ENCODE measurements around the gene GTF2H1.
"Not testable (repeated sequence)": the region's sequence is repeated elsewhere in the genome, so short reads cannot be mapped to it uniquely, and the experiment has no call there.

Gene GTF2H1

DNA sequence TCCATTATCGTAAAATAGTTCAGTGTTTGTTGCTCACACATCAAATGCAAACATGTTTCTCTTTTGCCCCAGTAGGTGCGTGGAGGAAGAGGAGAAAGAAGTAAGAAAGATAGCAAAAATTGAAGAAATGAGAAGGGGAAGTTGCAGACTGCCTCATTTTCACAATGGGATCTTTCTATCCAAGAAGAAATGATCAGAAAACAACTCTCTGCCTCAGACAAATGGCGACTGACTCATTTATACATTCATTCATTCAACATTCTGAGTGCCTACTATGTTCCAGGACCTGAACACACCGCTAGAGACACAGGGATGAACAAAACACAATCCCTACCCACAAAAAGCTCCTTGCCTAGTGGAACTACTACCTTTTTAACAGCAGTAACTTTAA, 794 bp upstream of the GTF2H1 start:
- no peaks in the 10 kb centered on the region for H3K9me3 ChIP-seq (ENCODE audit: insufficient read depth, low read depth, low read length)
- H3K36me3 ChIP-seq (ENCODE audit: insufficient read depth, low read depth, low read length) = peaks cover 14% of the 10 kb centered on the region
- H3K27ac ChIP-seq (ENCODE audit: low read length) = peak overlapping the region; percentile 99
- H3K9ac ChIP-seq (ENCODE audit: low read depth, low read length) = peak overlapping the region; percentile 89
- H3K4me1 ChIP-seq (ENCODE audit: insufficient read depth, low read length) = peaks cover 5% of the 10 kb centered on the region
- H3K27me3 ChIP-seq (ENCODE audit: insufficient read depth, low read length) = no peaks in the 10 kb centered on the region
- H3K4me3 ChIP-seq (ENCODE audit: low read length) = peak overlapping the region; percentile 85

DNA sequence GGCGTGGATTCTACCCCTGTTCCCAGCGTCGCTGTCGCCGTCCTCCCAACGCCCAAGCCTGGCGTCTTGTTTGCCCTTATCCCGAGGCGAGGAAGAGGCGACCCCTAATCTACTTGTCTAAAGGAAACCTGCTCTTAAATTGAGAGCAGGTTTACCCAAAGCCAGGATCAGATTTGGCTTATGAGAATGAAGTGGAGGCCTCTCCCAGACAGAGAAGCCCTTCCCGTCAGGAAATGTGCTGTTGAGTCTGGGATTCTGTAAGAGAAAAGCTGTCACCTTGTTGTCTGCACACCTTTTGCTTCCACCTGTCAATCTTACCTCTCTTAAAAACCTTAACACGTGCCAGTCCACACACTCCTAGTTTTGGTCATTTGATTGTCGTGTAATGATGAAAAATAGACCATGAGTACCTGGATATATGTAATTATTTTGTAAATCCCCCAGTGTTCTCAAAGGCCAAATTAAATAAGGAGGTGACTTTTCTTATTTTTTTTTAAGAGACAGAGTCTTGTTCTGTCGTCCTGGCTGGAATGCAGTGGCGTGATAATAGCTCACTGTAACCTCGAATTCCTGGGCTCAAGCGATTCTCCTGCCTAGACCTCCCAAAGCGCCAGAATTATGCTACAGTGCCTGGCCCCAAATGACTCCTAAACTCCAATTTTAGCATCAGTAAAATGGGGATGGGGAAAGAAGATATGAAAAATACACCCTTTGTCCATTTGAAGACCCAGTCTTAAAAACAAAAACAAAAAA, 627 bp downstream of the GTF2H1 start:
- Histone ChIP-seq H3K9me3 (ENCODE audit: insufficient read depth, low read depth, low read length) (no peaks in the 10 kb centered on the region), H3K27ac (ENCODE audit: low read length) (no peak overlapping the region), H3K9ac (ENCODE audit: low read depth, low read length) (peak overlapping the region; percentile 89), H3K4me1 (ENCODE audit: insufficient read depth, low read length) (peaks cover 5% of the 10 kb centered on the region), H3K4me3 (ENCODE audit: low read length) (peak overlapping the region; percentile 85), H3K27me3 (ENCODE audit: insufficient read depth, low read length) (no peaks in the 10 kb centered on the region), H3K36me3 (ENCODE audit: insufficient read depth, low read depth, low read length) (peaks cover 25% of the 10 kb centered on the region)

DNA sequence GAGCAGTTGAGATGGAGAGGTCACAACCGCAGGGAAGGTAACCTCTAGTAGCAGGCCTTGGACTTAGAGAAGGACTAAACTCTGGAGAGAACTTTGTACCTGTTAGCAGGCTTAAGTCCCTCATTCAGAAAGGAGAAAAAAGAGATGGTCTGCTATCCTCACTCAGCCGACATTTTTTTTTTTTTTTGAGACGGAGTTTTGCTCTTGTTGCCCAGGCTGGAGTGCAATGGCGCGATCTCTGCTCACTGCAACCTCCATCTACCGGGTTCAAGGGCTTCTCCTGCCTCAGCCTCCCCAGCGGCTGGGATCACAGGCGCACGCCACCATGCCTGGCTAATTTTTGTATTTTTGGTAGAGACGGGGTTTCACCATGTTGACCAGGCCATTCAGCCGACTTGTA, 1.5 kb downstream of the GTF2H1 start:
- peaks cover 26% of the 10 kb centered on the region for H3K36me3 ChIP-seq (ENCODE audit: insufficient read depth, low read depth, low read length)
- not testable (repeated sequence) for H3K4me1 ChIP-seq (ENCODE audit: insufficient read depth, low read length); H3K27ac ChIP-seq (ENCODE audit: low read length); H3K27me3 ChIP-seq (ENCODE audit: insufficient read depth, low read length); H3K9me3 ChIP-seq (ENCODE audit: insufficient read depth, low read depth, low read length)
- H3K4me3 ChIP-seq (ENCODE audit: low read length) = peak overlapping the region; percentile 85; the same call in 1 of the 2 replicates
- H3K9ac ChIP-seq (ENCODE audit: low read depth, low read length) = peak overlapping the region; percentile 89

DNA sequence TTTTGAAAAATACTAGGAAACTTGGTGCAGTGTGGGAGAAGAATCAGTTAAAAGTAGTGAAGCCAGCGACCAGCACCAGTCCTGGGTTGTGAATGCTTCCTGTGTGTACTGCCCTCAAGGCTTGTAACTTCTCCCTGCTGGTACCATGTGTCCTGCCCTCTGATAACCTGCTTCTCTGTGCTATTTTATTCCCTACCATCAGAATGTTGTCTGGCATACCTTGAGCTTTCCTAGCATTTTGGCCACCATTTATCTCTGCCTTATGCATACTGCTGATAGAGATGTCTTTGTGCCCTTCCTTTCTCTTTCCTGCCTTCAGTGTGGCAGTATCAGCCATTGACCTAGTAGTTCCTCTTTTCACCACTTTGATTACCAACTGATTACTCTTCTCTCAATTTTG, 2.0 kb downstream of the GTF2H1 start:
- Histone ChIP-seq H3K9ac (ENCODE audit: low read depth, low read length) (no peak overlapping the region; the same call in 1 of the 2 replicates), H3K27ac (ENCODE audit: low read length) (no peak overlapping the region), H3K4me1 (ENCODE audit: insufficient read depth, low read length) (peaks cover 5% of the 10 kb centered on the region), H3K4me3 (ENCODE audit: low read length) (no peak overlapping the region), H3K9me3 (ENCODE audit: insufficient read depth, low read depth, low read length) (no peaks in the 10 kb centered on the region), H3K27me3 (ENCODE audit: insufficient read depth, low read length) (no peaks in the 10 kb centered on the region), H3K36me3 (ENCODE audit: insufficient read depth, low read depth, low read length) (peaks cover 31% of the 10 kb centered on the region)

DNA sequence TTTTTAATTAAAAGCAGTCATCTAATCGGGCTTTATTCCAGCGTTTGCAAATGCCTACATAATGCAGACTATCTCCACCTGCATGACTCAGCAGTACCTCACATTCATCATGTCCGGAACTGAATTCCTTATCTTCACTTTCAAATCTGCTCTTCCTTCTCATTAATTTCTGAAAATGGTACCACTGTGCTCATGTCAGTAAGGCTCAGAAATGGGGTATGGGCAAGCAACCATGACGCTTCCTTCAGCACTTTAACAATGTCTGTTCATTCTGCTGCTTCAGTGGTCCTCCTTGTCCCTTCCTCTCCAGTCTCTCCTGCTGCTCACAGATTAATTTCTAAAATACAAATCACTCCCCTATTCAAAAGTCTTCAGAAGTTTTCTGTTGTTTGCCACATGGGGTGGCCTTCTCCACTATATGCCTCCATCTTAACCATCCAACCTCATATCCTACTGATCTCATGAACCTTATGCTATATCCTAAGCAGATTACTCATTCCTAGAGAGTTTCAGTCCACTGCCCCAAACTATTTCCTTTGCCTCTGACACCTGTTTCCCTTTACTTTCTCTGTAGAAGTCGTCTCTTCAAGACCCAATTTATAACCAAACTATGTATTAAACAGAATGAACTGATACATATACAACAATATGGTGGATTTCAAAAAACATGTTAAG, 7.0 kb downstream of the GTF2H1 start:
- Histone ChIP-seq H3K36me3 (ENCODE audit: insufficient read depth, low read depth, low read length) (peaks cover 57% of the 10 kb centered on the region), H3K4me3 (ENCODE audit: low read length) (no peak overlapping the region), H3K27ac (ENCODE audit: low read length) (no peak overlapping the region), H3K9ac (ENCODE audit: low read depth, low read length) (no peak overlapping the region), H3K27me3 (ENCODE audit: insufficient read depth, low read length) (no peaks in the 10 kb centered on the region), H3K9me3 (ENCODE audit: insufficient read depth, low read depth, low read length) (no peaks in the 10 kb centered on the region), H3K4me1 (ENCODE audit: insufficient read depth, low read length) (0 out of 2 replicates have a peak, but pooled peaks cover 5% of the 10 kb centered on the region)

DNA sequence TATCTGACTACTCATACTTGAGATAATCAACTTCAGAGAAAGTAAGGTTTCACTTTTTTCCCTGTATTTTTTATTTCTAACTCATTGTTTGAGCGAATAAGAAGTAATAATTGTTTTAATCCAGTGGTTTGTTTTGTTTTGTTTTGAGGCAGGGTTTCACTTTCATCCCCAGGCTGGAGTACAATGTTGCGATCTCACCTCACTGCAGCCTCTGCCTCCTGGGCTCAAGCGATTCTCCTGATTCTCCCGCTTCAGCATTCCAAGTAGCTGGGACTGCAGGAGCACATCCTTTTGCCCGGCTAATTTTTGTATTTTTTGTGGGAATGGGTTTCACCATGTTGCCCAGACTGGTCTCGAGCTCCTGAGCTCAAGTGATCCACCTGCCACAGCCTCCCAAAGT, 8.6 kb downstream of the GTF2H1 start:
- 0 out of 2 replicates have a peak, but pooled peaks cover 5% of the 10 kb centered on the region for H3K4me1 ChIP-seq (ENCODE audit: insufficient read depth, low read length)
- no peak overlapping the region for H3K9ac ChIP-seq (ENCODE audit: low read depth, low read length)
- peaks cover 64% of the 10 kb centered on the region for H3K36me3 ChIP-seq (ENCODE audit: insufficient read depth, low read depth, low read length)
- H3K27ac ChIP-seq (ENCODE audit: low read length) = no peak overlapping the region
- no peaks in the 10 kb centered on the region for H3K9me3 ChIP-seq (ENCODE audit: insufficient read depth, low read depth, low read length)
- H3K27me3 ChIP-seq (ENCODE audit: insufficient read depth, low read length) = no peaks in the 10 kb centered on the region
- no peak overlapping the region for H3K4me3 ChIP-seq (ENCODE audit: low read length)

DNA sequence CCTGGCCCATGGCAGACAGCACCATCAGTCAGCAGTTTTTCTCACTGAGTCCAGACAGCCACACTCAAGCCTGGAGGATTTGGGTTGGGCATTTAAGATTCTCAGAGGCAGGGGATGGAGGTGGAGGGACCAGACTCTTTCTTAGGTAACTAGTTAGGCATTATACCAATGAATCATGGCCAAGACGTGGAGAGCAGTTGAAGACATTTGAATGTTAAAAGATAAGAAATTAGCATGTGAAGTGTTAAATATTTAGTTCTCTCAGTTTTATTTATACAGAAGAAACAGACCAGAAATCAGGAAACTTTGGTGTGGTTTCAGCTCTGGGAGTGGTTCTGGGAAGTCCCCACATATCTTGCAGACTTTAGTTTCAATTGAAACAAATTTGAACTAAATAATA, 9.9 kb downstream of the GTF2H1 start:
- no peaks in the 10 kb centered on the region for H3K9me3 ChIP-seq (ENCODE audit: insufficient read depth, low read depth, low read length)
- 0 out of 2 replicates have a peak, but pooled peaks cover 5% of the 10 kb centered on the region for H3K4me1 ChIP-seq (ENCODE audit: insufficient read depth, low read length)
- peak overlapping the region; percentile 46; the same call in 1 of the 2 replicates for H3K9ac ChIP-seq (ENCODE audit: low read depth, low read length)
- no peaks in the 10 kb centered on the region for H3K27me3 ChIP-seq (ENCODE audit: insufficient read depth, low read length)
- H3K36me3 ChIP-seq (ENCODE audit: insufficient read depth, low read depth, low read length) = peaks cover 65% of the 10 kb centered on the region
- no peak overlapping the region for H3K27ac ChIP-seq (ENCODE audit: low read length)
- H3K4me3 ChIP-seq (ENCODE audit: low read length) = no peak overlapping the region

DNA sequence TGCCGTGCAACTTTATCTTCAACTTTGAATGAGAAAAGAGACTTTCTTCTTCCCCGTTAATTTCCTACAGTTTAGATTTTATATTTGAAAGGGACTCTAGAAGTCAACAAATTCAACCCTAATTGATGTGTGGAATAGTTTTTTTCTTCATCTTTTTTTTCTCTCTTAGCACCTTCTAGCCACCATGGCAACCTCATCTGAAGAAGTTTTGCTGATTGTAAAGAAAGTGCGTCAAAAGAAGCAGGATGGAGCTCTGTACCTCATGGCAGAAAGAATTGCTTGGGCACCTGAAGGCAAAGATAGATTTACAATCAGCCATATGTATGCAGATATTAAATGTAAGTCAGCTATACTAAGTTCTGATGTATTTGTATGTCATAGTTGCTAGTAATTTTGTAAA, 10.5 kb downstream of the GTF2H1 start:
- Histone ChIP-seq H3K27ac (ENCODE audit: low read length) (no peak overlapping the region), H3K9me3 (ENCODE audit: insufficient read depth, low read depth, low read length) (no peaks in the 10 kb centered on the region), H3K36me3 (ENCODE audit: insufficient read depth, low read depth, low read length) (peaks cover 68% of the 10 kb centered on the region), H3K9ac (ENCODE audit: low read depth, low read length) (no peak overlapping the region), H3K4me3 (ENCODE audit: low read length) (no peak overlapping the region), H3K4me1 (ENCODE audit: insufficient read depth, low read length) (0 out of 2 replicates have a peak, but pooled peaks cover 5% of the 10 kb centered on the region), H3K27me3 (ENCODE audit: insufficient read depth, low read length) (no peaks in the 10 kb centered on the region)

DNA sequence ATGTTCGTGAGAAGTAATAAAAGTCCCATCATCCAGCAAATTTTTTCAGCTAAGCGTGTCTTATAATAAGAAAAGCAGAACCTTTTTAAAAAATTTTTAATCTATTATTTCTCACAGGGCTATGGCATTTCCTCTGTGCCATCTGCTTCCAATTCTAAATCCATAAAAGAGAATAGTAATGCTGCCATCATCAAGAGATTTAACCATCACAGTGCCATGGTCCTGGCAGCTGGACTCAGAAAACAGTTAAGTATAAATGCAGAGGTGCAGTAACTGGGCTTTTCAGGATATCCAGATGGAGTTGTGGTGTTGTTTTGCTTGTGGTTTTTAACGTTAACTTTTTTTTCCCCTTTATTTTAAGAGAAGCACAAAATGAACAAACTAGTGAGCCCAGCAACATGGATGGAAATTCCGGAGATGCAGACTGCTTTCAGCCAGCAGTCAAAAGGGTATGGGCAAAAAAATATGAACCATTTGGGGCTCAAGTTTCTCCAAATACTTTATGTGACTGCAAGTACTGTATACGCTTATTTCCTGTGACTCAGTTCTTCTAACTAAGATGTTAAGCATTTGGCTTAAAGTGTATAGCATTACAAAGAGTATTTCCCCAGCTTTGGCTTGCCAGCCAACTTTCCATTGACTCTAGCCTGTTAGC, 25.2 kb downstream of the GTF2H1 start:
- no peaks in the 10 kb centered on the region for H3K4me1 ChIP-seq (ENCODE audit: insufficient read depth, low read length)
- no peak overlapping the region for H3K9ac ChIP-seq (ENCODE audit: low read depth, low read length)
- no peak overlapping the region for H3K4me3 ChIP-seq (ENCODE audit: low read length)
- peaks cover 74% of the 10 kb centered on the region for H3K36me3 ChIP-seq (ENCODE audit: insufficient read depth, low read depth, low read length)
- H3K27ac ChIP-seq (ENCODE audit: low read length) = no peak overlapping the region
- H3K9me3 ChIP-seq (ENCODE audit: insufficient read depth, low read depth, low read length) = no peaks in the 10 kb centered on the region
- no peaks in the 10 kb centered on the region for H3K27me3 ChIP-seq (ENCODE audit: insufficient read depth, low read length)

DNA sequence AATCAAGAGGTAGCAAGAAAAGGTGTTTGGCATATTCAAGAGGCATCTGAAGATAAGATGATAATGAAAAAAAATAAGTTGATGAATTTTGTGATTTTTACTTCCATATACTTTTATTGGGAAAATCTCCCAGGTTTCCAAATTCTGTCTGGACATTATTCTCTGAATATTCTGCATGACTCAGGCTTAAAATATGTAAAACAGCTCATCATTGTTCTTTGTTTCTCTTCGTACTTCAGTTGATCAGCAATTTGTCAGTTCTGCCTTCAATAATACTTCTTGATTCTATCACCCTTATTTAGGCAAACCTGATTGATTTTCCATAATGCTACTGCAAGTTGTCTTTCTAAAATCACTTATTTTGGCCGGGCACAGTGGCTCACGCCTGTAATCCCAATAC, 30.2 kb downstream of the GTF2H1 start:
- no peaks in the 10 kb centered on the region for H3K9me3 ChIP-seq (ENCODE audit: insufficient read depth, low read depth, low read length)
- no peak overlapping the region for H3K9ac ChIP-seq (ENCODE audit: low read depth, low read length)
- no peak overlapping the region for H3K4me3 ChIP-seq (ENCODE audit: low read length)
- no peaks in the 10 kb centered on the region for H3K27me3 ChIP-seq (ENCODE audit: insufficient read depth, low read length)
- no peak overlapping the region for H3K27ac ChIP-seq (ENCODE audit: low read length)
- no peaks in the 10 kb centered on the region for H3K4me1 ChIP-seq (ENCODE audit: insufficient read depth, low read length)
- peaks cover 78% of the 10 kb centered on the region for H3K36me3 ChIP-seq (ENCODE audit: insufficient read depth, low read depth, low read length)

DNA sequence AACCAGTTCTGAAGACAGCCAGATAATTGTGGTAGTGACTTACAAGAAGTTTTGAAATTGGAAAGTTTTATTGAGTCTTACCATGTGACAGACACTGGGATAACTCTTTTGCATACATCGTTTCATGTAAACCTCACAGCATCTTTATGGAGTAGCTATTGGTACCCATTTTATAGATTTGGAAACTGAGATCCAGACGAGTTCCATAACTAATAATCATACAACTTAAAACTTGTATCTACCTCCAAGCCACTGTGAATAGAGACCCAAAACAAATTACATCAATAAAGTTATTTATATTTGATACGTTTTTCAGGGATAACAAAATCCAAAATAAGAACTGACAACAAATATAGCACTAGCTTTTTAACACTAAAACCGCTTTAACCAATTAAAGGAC, 36.3 kb downstream of the GTF2H1 start:
- Histone ChIP-seq H3K9ac (ENCODE audit: low read depth, low read length) (no peak overlapping the region), H3K4me1 (ENCODE audit: insufficient read depth, low read length) (no peaks in the 10 kb centered on the region), H3K27ac (ENCODE audit: low read length) (no peak overlapping the region), H3K27me3 (ENCODE audit: insufficient read depth, low read length) (no peaks in the 10 kb centered on the region), H3K9me3 (ENCODE audit: insufficient read depth, low read depth, low read length) (no peaks in the 10 kb centered on the region), H3K4me3 (ENCODE audit: low read length) (no peak overlapping the region), H3K36me3 (ENCODE audit: insufficient read depth, low read depth, low read length) (peaks cover 82% of the 10 kb centered on the region)
